Measurements from ENCODE around the gene CTDP1.

DNA sequence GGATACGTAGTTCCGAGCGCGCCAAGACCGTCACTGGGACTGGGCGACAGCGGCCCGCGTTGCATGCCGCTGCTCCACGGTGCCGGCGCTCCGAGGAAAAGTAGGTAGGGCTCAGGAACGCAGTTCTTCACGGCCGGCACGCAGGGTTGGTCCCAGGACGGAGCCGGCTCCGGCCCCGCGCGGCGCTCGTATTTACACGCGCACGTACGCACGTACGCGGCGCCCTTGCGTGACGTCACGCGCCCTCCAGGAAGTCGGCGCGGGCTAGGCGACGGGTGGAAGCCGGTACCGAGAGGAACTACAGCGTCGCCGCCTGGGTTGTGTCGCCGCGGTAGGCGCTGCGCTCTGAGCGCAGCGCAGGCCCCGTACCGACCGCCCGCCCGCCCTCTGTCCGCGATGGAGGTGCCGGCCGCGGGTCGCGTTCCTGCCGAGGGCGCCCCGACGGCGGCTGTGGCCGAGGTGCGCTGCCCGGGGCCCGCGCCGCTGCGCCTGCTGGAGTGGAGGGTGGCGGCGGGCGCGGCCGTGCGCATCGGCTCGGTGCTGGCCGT is at the start of gene CTDP1:
- TF ChIP-seq EZH2 (optimal IDR thresholded peaks at IDR 0.05; ENCODE audit: low read depth, low read length): no peak
- no peak for TF ChIP-seq CTCF (IDR thresholded peaks at IDR 0.05; ENCODE audit: low read length)
- TF ChIP-seq EZH2phosphoT487 (IDR thresholded peaks at IDR 0.05; ENCODE audit: low read length): no peak

All from MM.1S (cell line).